ENCODE measurements around the gene PCSK7.

Gene PCSK7

DNA sequence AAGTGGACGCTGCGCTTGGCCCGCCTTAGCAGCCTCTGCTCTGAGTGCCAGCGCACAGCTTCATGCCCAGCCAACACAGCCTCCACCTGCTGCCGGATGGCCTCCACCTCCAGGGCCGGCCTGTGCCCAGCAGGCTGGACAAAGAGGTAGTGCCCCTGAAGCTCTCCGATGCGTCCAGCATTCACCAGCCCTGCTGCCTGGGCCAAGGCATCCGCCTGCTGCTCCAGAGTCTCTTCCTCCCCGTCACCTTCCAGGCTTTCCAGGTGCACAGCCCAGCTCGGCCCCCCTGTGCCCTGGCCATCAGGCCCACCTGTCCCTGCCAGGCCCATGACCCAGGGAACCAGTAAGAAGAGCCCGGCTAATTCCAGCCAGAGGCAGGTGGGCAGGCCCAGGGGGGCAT is 2.5 kb downstream of the PCSK7 start:
- DNase-seq (ENCODE audit: extremely low spot score), result no peak
- ChIA-PET CTCF (interaction anchor here (1.2 to 9.2 kb wide), 6 partner anchors 8 to 439 kb away, joined by 3 to 118 read pairs (median 16); partner anchors contain the start of genes APOA5, PAFAH1B2 and SIDT2), POLR2A (interaction anchor here (0.9 to 1.4 kb wide), 2 partner anchors 51 to 376 kb away, joined by 3 read pairs; partner anchors contain the start of gene SIDT2)
- TF ChIP-seq, protein P1, sequence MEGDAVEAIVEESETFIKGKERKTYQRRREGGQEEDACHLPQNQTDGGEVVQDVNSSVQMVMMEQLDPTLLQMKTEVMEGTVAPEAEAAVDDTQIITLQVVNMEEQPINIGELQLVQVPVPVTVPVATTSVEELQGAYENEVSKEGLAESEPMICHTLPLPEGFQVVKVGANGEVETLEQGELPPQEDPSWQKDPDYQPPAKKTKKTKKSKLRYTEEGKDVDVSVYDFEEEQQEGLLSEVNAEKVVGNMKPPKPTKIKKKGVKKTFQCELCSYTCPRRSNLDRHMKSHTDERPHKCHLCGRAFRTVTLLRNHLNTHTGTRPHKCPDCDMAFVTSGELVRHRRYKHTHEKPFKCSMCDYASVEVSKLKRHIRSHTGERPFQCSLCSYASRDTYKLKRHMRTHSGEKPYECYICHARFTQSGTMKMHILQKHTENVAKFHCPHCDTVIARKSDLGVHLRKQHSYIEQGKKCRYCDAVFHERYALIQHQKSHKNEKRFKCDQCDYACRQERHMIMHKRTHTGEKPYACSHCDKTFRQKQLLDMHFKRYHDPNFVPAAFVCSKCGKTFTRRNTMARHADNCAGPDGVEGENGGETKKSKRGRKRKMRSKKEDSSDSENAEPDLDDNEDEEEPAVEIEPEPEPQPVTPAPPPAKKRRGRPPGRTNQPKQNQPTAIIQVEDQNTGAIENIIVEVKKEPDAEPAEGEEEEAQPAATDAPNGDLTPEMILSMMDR (IDR thresholded peaks at IDR 0.05; ENCODE audit: control extremely low read depth, extremely low read depth, low read depth, missing control alignments), result no peak

DNA sequence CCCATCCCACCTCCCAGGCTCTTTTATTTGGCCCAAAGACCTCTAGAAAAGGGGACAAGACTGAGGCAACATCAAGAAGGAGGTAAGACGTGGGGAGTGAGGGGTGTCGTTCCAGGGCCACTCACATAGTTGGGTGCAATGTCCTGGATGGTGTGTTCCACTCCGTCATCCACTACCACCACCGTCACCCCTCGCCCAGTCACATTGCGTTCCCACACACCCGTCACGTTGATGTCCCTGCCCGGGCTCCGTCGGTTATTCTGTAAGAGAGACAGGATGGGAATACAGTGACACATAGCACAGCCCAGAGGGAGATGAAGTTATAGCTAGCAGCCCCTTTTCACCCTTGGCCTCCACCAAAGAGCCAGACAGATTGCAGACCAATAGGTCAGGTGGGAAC is 3.8 kb downstream of the PCSK7 start:
- POLR2A ChIA-PET, result interaction anchor here (1.4 kb wide), 1 partner anchor 48 kb away, joined by 3 read pairs; no protein-coding TSS in a partner anchor
- TF ChIP-seq, protein P1 (IDR thresholded peaks at IDR 0.05; ENCODE audit: control extremely low read depth, extremely low read depth, low read depth, missing control alignments), result no peak
- CTCF ChIA-PET, result interaction anchor here (0.8 to 9.2 kb wide), 10 partner anchors 14 to 473 kb away, joined by 3 to 118 read pairs (median 7); partner anchors contain the start of genes APOA5 and SIDT2
- DNase-seq (ENCODE audit: extremely low spot score), result no peak

DNA sequence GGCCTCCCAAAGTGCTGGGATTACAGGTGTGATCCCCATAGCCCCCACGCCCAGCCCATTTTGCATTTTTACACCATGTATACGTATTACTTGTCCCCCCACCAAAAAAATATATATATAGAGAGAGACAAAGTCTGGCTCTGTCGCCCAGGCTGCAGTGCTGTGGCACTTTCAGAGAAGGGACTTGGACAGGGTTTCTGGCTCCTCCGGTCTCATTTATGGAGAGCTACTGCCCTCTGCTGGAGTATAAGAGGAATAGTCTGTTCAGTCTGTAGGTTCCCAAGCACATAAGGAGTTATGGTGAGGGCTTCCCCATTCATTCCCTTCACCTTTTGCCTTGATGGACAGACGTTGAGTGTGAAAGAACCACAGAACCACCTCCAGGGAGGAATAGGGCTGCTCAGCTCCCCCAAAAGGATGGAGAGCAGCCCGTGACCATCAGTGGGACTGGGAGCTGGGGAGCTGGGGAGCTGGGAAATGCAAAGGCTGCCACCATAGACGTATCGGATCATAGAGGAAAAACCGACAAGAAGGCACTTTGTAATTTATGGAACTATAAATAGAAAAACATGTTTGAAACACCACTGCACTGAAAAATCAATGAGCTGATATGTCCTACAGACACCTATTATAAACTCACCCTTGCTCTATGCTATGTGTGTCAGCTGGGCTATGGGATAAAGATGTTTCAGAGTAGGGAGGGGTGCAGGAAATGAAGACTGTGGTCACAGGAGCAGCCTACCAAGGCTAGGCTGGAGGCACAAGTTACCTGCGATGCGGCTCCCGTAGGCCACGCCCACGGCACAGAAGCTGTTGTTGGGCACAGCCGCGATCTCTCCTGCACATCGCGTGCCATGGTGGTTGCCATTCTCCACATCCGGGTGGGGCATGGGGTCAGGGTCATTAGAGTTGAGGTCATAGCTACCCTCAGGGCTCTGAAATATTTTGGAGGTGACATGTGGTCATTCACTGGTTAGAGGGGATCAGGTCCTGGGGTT is 5.2 kb downstream of the PCSK7 start:
- peak; percentile 82 for DNase-seq (ENCODE audit: extremely low spot score)
- CTCF ChIA-PET, result interaction anchor here (0.5 to 9.2 kb wide), 51 partner anchors 8 to 808 kb away, joined by 3 to 118 read pairs (median 4); partner anchors contain the start of genes APOA4, APOA5, CEP164 and PAFAH1B2
- POLR2A ChIA-PET, result interaction anchor here (0.6 to 1.6 kb wide), 4 partner anchors 8 to 50 kb away, joined by 3 to 4 read pairs (median 4); partner anchors contain the start of gene SIDT2
- TF ChIP-seq, protein P1 (IDR thresholded peaks at IDR 0.05; ENCODE audit: control extremely low read depth, extremely low read depth, low read depth, missing control alignments), result peak; percentile 81

DNA sequence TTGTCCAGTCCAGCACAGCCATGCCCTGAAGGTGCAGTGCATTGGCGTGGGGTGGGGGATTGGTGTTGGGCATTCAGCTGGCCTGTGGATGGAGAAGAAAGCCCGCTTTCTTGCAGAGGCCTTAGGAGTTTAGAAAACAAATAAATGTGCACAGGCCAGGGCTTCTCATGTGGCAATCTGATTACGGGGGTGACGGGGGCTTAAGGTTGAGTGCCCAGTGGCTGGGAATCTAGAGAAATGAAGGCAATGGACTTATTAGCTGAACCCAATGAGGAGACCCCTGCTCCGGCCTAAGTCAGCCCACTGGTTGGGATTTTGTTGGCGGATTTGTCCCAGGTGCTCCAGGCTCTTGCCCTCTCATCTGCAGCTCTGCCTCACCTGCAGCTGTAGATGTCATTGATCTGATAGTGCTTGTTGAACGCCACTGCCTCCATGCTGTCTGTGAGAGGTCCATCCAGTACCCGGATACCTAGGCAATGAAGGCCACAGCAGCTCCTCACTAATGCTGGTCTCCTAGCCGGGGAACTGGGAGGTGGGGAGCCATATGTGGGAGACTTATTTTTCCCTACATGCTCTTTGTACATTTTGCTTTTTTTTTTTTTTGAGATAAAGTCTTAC is 6.2 kb downstream of the PCSK7 start:
- no peak for DNase-seq (ENCODE audit: extremely low spot score)
- CTCF ChIA-PET, result interaction anchor here (1.0 to 9.2 kb wide), 32 partner anchors 8 to 491 kb away, joined by 3 to 118 read pairs (median 6); partner anchors contain the start of genes APOA5 and SIDT2
- TF ChIP-seq, protein P1 (IDR thresholded peaks at IDR 0.05; ENCODE audit: control extremely low read depth, extremely low read depth, low read depth, missing control alignments), result no peak
- POLR2A ChIA-PET, result interaction anchor here (0.6 to 1.6 kb wide), 4 partner anchors 7 to 1295 kb away, joined by 4 to 7 read pairs (median 5); no protein-coding TSS in a partner anchor

DNA sequence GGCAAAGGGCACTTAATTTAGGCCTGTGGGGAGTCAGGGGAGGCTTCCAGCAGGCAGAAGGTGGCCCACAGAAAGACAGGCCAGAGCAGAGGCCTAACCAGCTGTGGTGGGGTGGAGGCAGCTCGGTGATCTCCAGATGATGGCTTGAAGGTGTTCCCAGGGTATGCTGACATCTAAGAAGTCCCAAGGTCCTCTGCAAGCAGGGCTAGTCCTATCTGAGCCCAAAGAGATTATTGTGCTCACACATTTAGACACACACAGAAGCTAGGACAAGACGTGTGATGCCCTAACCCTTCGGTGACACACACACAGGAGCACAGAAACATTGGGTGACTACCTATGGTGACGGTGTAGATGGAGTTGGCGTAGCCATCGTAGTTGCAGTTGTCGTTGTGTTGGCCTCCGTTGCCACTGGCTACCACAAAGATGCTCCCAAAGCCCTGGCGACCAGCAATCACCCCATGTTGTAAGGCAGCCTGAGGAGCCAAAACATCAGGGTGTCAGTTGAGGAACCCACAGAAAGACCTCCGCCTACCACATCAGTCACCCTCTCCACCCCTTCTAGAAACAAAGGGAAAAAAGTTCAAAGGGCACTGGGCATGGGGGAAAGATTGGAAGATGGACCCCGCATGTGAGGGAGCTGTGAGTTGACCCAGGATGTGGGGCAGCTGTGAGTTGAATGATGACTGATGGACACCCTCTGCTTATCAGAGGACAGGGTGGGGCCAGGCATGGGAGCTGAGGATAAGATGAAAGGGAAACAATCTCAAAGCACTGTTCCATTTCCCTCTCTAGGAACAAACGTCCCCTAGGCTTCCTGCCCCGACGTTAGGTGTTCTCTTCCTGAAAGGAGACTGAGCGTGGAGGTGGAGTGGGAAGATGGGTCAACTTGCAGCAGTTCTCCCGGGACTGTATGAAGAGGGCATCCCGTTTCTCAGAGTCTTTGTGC is 7.9 kb downstream of the PCSK7 start:
- no peak for DNase-seq (ENCODE audit: extremely low spot score)
- POLR2A ChIA-PET, result no interaction called here
- TF ChIP-seq, protein P1 (IDR thresholded peaks at IDR 0.05; ENCODE audit: control extremely low read depth, extremely low read depth, low read depth, missing control alignments), result no peak
- CTCF ChIA-PET, result interaction anchor here (0.8 to 9.2 kb wide), 6 partner anchors 13 to 118 kb away, joined by 3 to 118 read pairs (median 11); partner anchors contain the start of gene SIDT2
